Common myeloid progenitor, CD34-positive (primary cell): ENCODE results near the gene ADD3.

Experiments used
- CTCF ChIA-PET: fragments of 350-600 bp; sonication (Branson Sonifier 250); formaldehyde crosslinking; loops from one replicate; lab custom pipeline; 2021; ENCODE audit warnings: antibody characterized with exemption; lab: Charles Lee
- POLR2A ChIA-PET: fragments of 350-600 bp; sonication (Branson Sonifier 250); formaldehyde crosslinking; loops from one replicate; lab custom pipeline; 2021; ENCODE audit warnings: antibody characterized with exemption; lab: Charles Lee
- DNase-seq, 3 donors: peaks; one replicate each; pipeline versions ENCODE4 v3.0.0 to v3.0.0-alpha.2; 2013
- H3K27ac ChIP-seq, 2 experiments: 1 replicate in 1 of 2; 2 replicates in 1 of 2; pipeline ENCODE4 v1.7.0; 2013; ENCODE audit warnings: inconsistent platforms in 2 of 2, low read length in 2 of 2, mild to moderate bottlenecking in 2 of 2, low read depth in 1 of 2, moderate library complexity in 1 of 2; ENCODE audit not compliant: severe bottlenecking in 2 of 2, insufficient read depth in 1 of 2, poor library complexity in 1 of 2
- H3K27me3 ChIP-seq, 5 experiments: replicated peaks in 2 of 5; 1 replicate in 3 of 5; 2 replicates in 2 of 5; pipeline versions ENCODE4 v1.6.1 to v1.7.0; 2013; ENCODE audit warnings: low read length in 4 of 5, mild to moderate bottlenecking in 2 of 5, moderate library complexity in 2 of 5, inconsistent platforms in 1 of 5; ENCODE audit not compliant: insufficient read depth in 5 of 5, control insufficient read depth in 4 of 5
- H3K36me3 ChIP-seq, 4 experiments: 1 replicate in 2 of 4; 2 replicates in 2 of 4; pipeline versions ENCODE4 v1.6.1 to v1.7.0; 2013; ENCODE audit warnings: low read length in 3 of 4, control low read depth in 1 of 4, mild to moderate bottlenecking in 1 of 4; ENCODE audit not compliant: control insufficient read depth in 4 of 4, insufficient read depth in 4 of 4
- H3K4me1 ChIP-seq, 4 experiments: 1 replicate in 3 of 4; 2 replicates in 1 of 4; pipeline versions ENCODE4 v1.6.1 to v1.7.1; 2013; ENCODE audit warnings: low read length in 3 of 4, mild to moderate bottlenecking in 3 of 4, control low read depth in 1 of 4, inconsistent platforms in 1 of 4, moderate library complexity in 1 of 4; ENCODE audit not compliant: control insufficient read depth in 4 of 4, insufficient read depth in 4 of 4; ENCODE audit errors: control extremely low read depth in 1 of 4
- H3K4me3 ChIP-seq, 7 experiments: 1 replicate in 4 of 7; 2 replicates in 3 of 7; pipeline versions ENCODE4 v1.5.1 to v1.7.0; 2013; ENCODE audit warnings: mild to moderate bottlenecking in 7 of 7, low read length in 6 of 7, moderate library complexity in 6 of 7, inconsistent platforms in 2 of 7, low read depth in 2 of 7, control low read depth in 1 of 7; ENCODE audit not compliant: insufficient read depth in 4 of 7, control insufficient read depth in 1 of 7; ENCODE audit errors: extremely low read depth in 1 of 7
- H3K9me3 ChIP-seq, 5 experiments: 1 replicate in 4 of 5; 2 replicates in 1 of 5; pipeline versions ENCODE4 v1.6.1 to v1.7.1; 2013; ENCODE audit warnings: low read length in 4 of 5, mild to moderate bottlenecking in 2 of 5, inconsistent platforms in 1 of 5, low read depth in 1 of 5, moderate library complexity in 1 of 5; ENCODE audit not compliant: control insufficient read depth in 4 of 5, insufficient read depth in 2 of 5; ENCODE audit errors: control extremely low read depth in 1 of 5
- WGBS: methylation state at CpG from one replicate; pipeline ENCODE4 v1.1.5; 2013; ENCODE audit not compliant: insufficient coverage; 5-methylcytosine and 5-hydroxymethylcytosine counted together

Gene ADD3

DNA sequence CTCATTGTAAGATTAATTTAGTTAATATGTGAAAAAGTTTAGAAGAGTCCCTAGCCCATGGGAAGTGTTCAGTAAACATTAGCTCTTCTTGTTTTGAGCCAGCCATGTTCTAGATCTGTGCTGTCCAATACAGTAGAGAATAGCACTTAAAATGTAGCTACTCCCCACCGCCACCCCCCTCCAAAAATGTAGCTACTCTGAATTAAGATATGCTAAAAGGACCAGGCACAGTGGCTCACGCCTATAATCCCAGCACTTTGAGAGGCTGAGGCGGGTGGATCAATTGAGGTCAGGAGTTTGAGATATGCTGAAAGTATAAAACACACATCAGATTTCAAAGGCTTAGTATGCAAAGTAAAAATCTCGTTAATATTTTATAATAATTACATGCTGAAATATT, 152.3 kb downstream of the ADD3 start:
- peaks cover 6 to 20% (median 17%) of the 10 kb centered on the region in 4 experiments for H3K4me1 ChIP-seq
- no peak overlapping the region for H3K27ac ChIP-seq
- no peak for DNase-seq
- ChIA-PET CTCF (interaction anchor here (1.1 to 1.2 kb wide), 3 partner anchors 11 to 36 kb away, joined by 3 to 4 read pairs (median 3); no protein-coding TSS in a partner anchor), POLR2A (no interaction called here)
- peaks cover 0 to 2% (median 0%) of the 10 kb centered on the region in 5 experiments for H3K9me3 ChIP-seq
- peaks cover 26 to 77% (median 50%) of the 10 kb centered on the region in 5 experiments for H3K27me3 ChIP-seq
- WGBS: no CpG with 5 or more reads among the region's 4 CpGs
- no peak overlapping the region for H3K4me3 ChIP-seq
- H3K36me3 ChIP-seq: no peaks in the 10 kb centered on the region

DNA sequence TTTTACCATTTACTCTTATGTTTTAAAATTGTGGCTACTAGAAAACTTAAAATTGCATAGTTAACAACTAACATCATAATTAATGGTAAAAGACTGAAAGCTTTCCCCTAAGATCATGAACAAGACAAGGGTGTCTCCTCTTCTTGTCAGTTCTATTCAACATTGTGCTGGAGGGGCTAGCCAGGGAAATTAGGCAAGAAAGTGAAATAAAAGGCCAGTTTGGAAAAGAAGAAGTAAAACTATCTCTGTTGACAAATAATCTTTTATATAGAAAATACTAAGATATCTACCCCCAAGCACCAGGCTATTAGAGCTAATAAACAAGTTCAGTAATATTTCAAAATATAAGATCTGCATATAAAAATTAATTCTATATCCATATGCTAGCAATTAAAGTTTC, 152.7 kb downstream of the ADD3 start:
- Histone ChIP-seq H3K36me3 (no peaks in the 10 kb centered on the region), H3K9me3 (peaks cover 0 to 2% (median 0%) of the 10 kb centered on the region in 5 experiments), H3K4me3 (no peak overlapping the region), H3K4me1 (peaks cover 6 to 20% (median 17%) of the 10 kb centered on the region in 4 experiments), H3K27ac (no peak overlapping the region), H3K27me3 (peaks cover 26 to 80% (median 53%) of the 10 kb centered on the region in 5 experiments)
- CTCF ChIA-PET: interaction anchor here (1.1 kb wide), 2 partner anchors 11 to 17 kb away, joined by 3 to 4 read pairs; no protein-coding TSS in a partner anchor
- POLR2A ChIA-PET: no interaction called here
- no peak for DNase-seq

DNA sequence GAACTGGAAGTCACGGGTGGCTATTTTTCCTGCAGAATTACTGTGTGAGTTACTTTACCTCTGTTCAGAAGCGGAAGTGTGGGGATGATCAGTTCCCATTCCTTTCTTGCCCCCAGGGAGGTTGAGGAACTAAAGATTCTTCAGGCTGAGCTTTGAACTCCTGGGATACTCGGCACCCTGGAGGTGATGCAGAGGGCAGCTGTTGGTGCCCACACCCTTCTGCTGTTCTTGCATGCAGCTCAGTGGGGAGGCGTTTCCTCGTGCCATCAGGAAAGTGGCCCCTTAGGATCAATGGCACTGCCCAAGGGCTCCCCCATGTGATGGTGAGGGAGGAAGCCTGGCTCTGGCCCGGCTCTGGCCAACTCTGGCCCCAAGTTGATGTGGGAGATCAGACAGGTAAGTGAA, 155.0 kb downstream of the ADD3 start:
- peaks cover 29 to 94% (median 71%) of the 10 kb centered on the region in 5 experiments for H3K27me3 ChIP-seq
- H3K4me3 ChIP-seq: no peak overlapping the region
- peaks cover 0 to 2% (median 0%) of the 10 kb centered on the region in 5 experiments for H3K9me3 ChIP-seq
- peaks cover 2 to 4% (median 3%) of the 10 kb centered on the region in 4 experiments for H3K4me1 ChIP-seq
- WGBS: 34% methylated on average over 6 of the region's 6 CpGs
- no peak for DNase-seq
- POLR2A ChIA-PET: no interaction called here
- no peaks in the 10 kb centered on the region for H3K36me3 ChIP-seq
- H3K27ac ChIP-seq: no peak overlapping the region
- CTCF ChIA-PET: interaction anchor here (1.5 kb wide), 1 partner anchor 10 kb away, joined by 4 read pairs; no protein-coding TSS in a partner anchor

DNA sequence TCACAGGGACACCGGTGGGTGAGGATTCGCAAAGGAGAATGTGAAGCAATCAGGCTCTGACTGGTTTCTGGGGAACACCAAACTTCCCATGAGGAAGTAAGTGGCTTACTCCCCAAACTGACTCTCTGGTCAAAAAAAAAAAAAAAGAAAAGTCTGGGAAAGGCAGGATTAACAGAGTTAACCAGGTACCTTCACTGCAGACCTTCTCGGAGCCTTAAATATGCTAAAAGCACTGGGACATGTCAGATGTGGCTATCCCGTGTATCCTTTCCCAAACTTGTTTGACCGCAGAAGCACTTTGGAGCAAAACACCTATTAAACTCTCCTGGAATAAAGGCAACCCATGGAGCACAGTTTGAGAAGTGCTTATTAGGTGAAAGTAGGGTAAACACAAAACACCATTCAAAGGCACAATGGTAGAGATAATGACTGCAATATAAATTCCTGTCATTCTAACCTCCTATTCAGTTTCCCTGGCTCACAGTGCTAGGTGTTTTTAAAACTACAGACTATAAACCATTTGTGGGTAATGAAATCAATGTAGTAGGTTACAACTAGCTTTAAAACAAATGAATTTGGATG, 155.5 kb downstream of the ADD3 start:
- CTCF ChIA-PET: interaction anchor here (0.7 to 3.1 kb wide), 2 partner anchors 19 to 46 kb away, joined by 3 to 9 read pairs; no protein-coding TSS in a partner anchor

DNA sequence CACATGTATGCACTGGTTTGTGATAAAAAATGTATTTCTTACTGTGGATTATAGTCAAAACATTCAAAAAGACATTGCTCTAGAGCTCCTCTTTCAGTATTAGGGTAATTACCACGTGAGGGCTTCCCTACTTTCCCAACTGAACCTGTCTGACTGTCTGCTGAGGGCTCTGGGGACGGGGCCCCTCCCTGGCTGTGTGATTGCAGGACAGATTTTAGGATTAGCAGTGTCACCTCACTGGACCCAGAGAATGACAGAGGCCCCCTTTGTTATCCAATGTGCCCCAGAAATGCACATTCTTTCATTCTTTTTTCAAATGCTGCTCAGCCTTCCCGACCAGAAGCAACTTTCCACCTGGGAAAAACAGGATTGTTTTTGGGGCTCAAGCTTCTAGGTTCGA, 156.1 kb downstream of the ADD3 start:
- POLR2A ChIA-PET: no interaction called here
- no peak for DNase-seq
- H3K4me1 ChIP-seq: peaks cover 0 to 3% (median 0%) of the 10 kb centered on the region in 4 experiments
- peaks cover 27 to 95% (median 69%) of the 10 kb centered on the region in 5 experiments for H3K27me3 ChIP-seq
- WGBS: 76% methylated on average over 4 of the region's 4 CpGs
- H3K27ac ChIP-seq: no peak overlapping the region
- no peak overlapping the region for H3K4me3 ChIP-seq
- peaks cover 0 to 2% (median 0%) of the 10 kb centered on the region in 5 experiments for H3K9me3 ChIP-seq
- CTCF ChIA-PET: interaction anchor here (0.7 to 3.1 kb wide), 2 partner anchors 18 to 45 kb away, joined by 3 to 9 read pairs; no protein-coding TSS in a partner anchor
- H3K36me3 ChIP-seq: no peaks in the 10 kb centered on the region

More for the DNA sequence above, 155.5 kb downstream of the ADD3 start:
- H3K9me3 ChIP-seq: peaks cover 0 to 2% (median 0%) of the 10 kb centered on the region in 5 experiments
- H3K4me3 ChIP-seq: no peak overlapping the region
- no peaks in the 10 kb centered on the region for H3K36me3 ChIP-seq
- DNase-seq: no peak
- H3K27me3 ChIP-seq: peaks cover 30 to 95% (median 70%) of the 10 kb centered on the region in 5 experiments
- no peak overlapping the region for H3K27ac ChIP-seq
- H3K4me1 ChIP-seq: no peaks in the 10 kb centered on the region
- POLR2A ChIA-PET: no interaction called here
- 75% methylated on average over 2 of the region's 5 CpGs for WGBS

DNA sequence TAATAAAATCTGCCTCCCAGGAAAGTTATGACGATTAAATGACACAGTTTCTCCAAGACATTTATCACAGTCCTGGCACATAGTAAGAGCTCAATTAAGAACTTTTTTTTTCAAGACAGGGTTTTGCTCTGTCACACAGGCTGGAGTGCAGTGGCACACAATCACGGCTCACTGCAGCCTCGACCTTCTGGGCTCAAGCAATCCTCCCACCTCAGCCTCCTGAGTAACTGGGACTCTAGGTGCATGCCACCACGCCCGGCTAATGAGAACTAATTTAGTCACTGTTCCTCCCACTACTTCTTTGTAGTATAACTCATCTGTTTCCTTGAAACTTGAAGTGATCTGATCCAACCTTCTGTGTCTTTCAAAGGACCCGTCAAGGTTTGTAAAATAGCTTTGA, 157.5 kb downstream of the ADD3 start:
- DNase-seq: no peak
- 91% methylated on average over 5 of the region's 6 CpGs for WGBS
- Histone ChIP-seq H3K27ac (no peak overlapping the region), H3K36me3 (no peaks in the 10 kb centered on the region), H3K4me1 (peaks cover 0 to 5% (median 0%) of the 10 kb centered on the region in 4 experiments), H3K9me3 (peaks cover 0 to 2% (median 0%) of the 10 kb centered on the region in 5 experiments), H3K27me3 (peaks cover 18 to 95% (median 66%) of the 10 kb centered on the region in 5 experiments), H3K4me3 (no peak overlapping the region)
- CTCF ChIA-PET: interaction anchor here (0.6 to 3.1 kb wide), 5 partner anchors 10 to 44 kb away, joined by 3 to 9 read pairs (median 3); no protein-coding TSS in a partner anchor
- POLR2A ChIA-PET: no interaction called here

DNA sequence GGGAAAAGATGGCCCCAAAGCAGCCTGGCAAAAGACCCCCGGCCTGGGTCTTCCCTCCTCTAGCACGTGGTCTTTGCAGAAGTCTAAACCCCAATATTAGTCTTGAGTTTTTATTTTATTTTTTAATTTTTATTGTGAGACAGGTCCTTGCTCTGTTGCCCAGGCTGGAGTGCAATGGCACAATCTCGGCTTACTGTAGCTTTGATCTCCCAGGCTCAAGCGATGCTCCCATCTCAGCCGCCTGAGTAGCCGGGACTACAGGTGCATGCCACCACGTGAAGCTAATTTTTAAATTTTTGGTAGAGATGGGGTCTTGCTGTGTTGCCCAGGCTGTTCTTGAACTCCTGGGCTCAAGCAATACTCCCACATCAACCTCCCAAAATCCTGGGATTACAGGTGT, 159.4 kb downstream of the ADD3 start:
- no peaks in the 10 kb centered on the region for H3K36me3 ChIP-seq
- no peak for DNase-seq
- H3K27ac ChIP-seq: no peak overlapping the region
- 82% methylated on average over 2 of the region's 7 CpGs for WGBS
- H3K4me3 ChIP-seq: no peak overlapping the region
- CTCF ChIA-PET: interaction anchor here (1.3 to 2.0 kb wide), 3 partner anchors 16 to 28 kb away, joined by 3 to 7 read pairs (median 5); no protein-coding TSS in a partner anchor
- H3K4me1 ChIP-seq: peaks cover 0 to 10% (median 4%) of the 10 kb centered on the region in 4 experiments
- POLR2A ChIA-PET: no interaction called here
- no peaks in the 10 kb centered on the region for H3K9me3 ChIP-seq
- peaks cover 14 to 100% (median 63%) of the 10 kb centered on the region in 5 experiments for H3K27me3 ChIP-seq
